ENCODE measurements around the gene PEF1. TPM values are rescaled to one million over a fixed set of nuclear protein-coding genes. Genes with fewer than 3 reads are reported as not detected.

The PEF1 gene
- total RNA-seq, 1 experiment from 2014 or later = 40.3 TPM

GRCh38 chr1:31647106-31647505 is 2.4 kb upstream of the PEF1 start:
- no peak overlapping the region for H2BK120ac ChIP-seq (ENCODE audit: low read depth, low read length, poor library complexity, severe bottlenecking)
- no peak overlapping the region for H4K91ac ChIP-seq (ENCODE audit: insufficient read length, low read depth, low read length)
- H3K9me3 ChIP-seq (ENCODE audit: control insufficient read depth, low read depth, low read length) = no peaks in the 10 kb centered on the region
- no peak overlapping the region for H3K9ac ChIP-seq (ENCODE audit: extremely low read depth, insufficient read length, low read length)
- no peak overlapping the region for H2AFZ ChIP-seq (ENCODE audit: low read length)
- H3K56ac ChIP-seq (ENCODE audit: insufficient read length, low read depth, low read length) = no peak overlapping the region
- H3K27ac ChIP-seq (ENCODE audit: insufficient read length, low read depth, low read length) = no peak overlapping the region
- peaks cover 4% of the 10 kb centered on the region; the same call in 1 of the 2 replicates for H3K4me1 ChIP-seq (ENCODE audit: insufficient read depth, low read length)
- H3K79me2 ChIP-seq (ENCODE audit: insufficient read depth, low read length) = peaks cover 6% of the 10 kb centered on the region; the same call in 1 of the 2 replicates
- H2BK20ac ChIP-seq (ENCODE audit: low read depth, low read length, poor library complexity, severe bottlenecking) = no peak overlapping the region
- H2AK5ac ChIP-seq (ENCODE audit: insufficient read length, low read length) = no peak overlapping the region
- H3K9me3 Mint-ChIP-seq = no peaks in the 10 kb centered on the region
- peaks cover 14 to 20% of the 10 kb centered on the region in 2 experiments for H3K4me1 Mint-ChIP-seq
- no peak overlapping the region for H3K27ac Mint-ChIP-seq
- H4K5ac ChIP-seq (ENCODE audit: insufficient read length, low read depth, low read length) = no peak overlapping the region
- H3T11ph ChIP-seq (ENCODE audit: low read length) = no peak overlapping the region
- no peak overlapping the region for H3K4me2 ChIP-seq (ENCODE audit: insufficient read depth, insufficient read length, low read length)
- peaks cover 6% of the 10 kb centered on the region for H3K23me2 ChIP-seq (ENCODE audit: insufficient read length, low read depth, low read length, poor library complexity, severe bottlenecking)
- H3K79me1 ChIP-seq (ENCODE audit: insufficient read depth, low read depth, low read length, poor library complexity, severe bottlenecking) = no peaks in the 10 kb centered on the region
- H3K18ac ChIP-seq (ENCODE audit: insufficient read length, low read depth, low read length) = no peak overlapping the region
- H2BK15ac ChIP-seq (ENCODE audit: low read depth, low read length) = no peak overlapping the region
- WGBS (ENCODE audit: extremely low coverage, insufficient read length, low lambda C conversion rate) = no CpG with 5 or more reads among the region's 2 CpGs
- peaks cover 5% of the 10 kb centered on the region for H3K27me3 Mint-ChIP-seq (ENCODE audit: low read depth)
- no peak overlapping the region for H3K14ac ChIP-seq (ENCODE audit: insufficient read depth, low read length)
- H3K36me3 Mint-ChIP-seq (ENCODE audit: insufficient read depth in 1 of 3, low read depth in 3 of 3) = no peaks in the 10 kb centered on the region
- no peak overlapping the region for H2BK12ac ChIP-seq (ENCODE audit: insufficient read length, low read depth, low read length)
- TF ChIP-seq, protein P1, sequence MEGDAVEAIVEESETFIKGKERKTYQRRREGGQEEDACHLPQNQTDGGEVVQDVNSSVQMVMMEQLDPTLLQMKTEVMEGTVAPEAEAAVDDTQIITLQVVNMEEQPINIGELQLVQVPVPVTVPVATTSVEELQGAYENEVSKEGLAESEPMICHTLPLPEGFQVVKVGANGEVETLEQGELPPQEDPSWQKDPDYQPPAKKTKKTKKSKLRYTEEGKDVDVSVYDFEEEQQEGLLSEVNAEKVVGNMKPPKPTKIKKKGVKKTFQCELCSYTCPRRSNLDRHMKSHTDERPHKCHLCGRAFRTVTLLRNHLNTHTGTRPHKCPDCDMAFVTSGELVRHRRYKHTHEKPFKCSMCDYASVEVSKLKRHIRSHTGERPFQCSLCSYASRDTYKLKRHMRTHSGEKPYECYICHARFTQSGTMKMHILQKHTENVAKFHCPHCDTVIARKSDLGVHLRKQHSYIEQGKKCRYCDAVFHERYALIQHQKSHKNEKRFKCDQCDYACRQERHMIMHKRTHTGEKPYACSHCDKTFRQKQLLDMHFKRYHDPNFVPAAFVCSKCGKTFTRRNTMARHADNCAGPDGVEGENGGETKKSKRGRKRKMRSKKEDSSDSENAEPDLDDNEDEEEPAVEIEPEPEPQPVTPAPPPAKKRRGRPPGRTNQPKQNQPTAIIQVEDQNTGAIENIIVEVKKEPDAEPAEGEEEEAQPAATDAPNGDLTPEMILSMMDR (conservative IDR thresholded peaks at IDR 0.05) = no peak
- no peak overlapping the region for H3K23ac ChIP-seq (ENCODE audit: insufficient read length, low read depth, low read length)
- no peak overlapping the region for H2BK5ac ChIP-seq (ENCODE audit: insufficient read length, low read length)
- H3K27me3 ChIP-seq (ENCODE audit: insufficient read depth, low read length) = no peaks in the 10 kb centered on the region
- no peak for DNase-seq
- no peaks in the 10 kb centered on the region for H4K20me1 ChIP-seq (ENCODE audit: control insufficient read depth, insufficient read depth, insufficient read length)
- no peak overlapping the region for H4K8ac ChIP-seq (replicated peaks; ENCODE audit: insufficient read length, low read depth, low read length)
- H3K4ac ChIP-seq (ENCODE audit: low read depth, low read length) = no peak overlapping the region
- peak overlapping the region in 1 of 2 experiments; percentile 4; a peak in 1 of 5 replicates for H3K4me3 Mint-ChIP-seq
